Fibroblast of skin of right biceps (primary cell): ENCODE results near the gene ATP1B1.

Source experiments
- DNase-seq: peaks from one replicate; pipeline ENCODE4 v3.0.0-alpha.2; 2013

The ATP1B1 gene

GRCh38 chr1:169106095-169106920 is at the start of gene ATP1B1:
TSS of gene ATP1B1 (plus strand) at chr1:169106690. CDS start at chr1:169106830, 140 bp downstream.
- DNase-seq = peak; percentile 84

GRCh38 chr1:169059421-169059820 is 47.1 kb upstream of the ATP1B1 start:
- DNase-seq = no peak

- peak; percentile 48 for DNase-seq
Observed at GRCh38 chr1:169060043-169060722, 46.3 kb upstream of the ATP1B1 start.

- DNase-seq = peak; percentile 16
Observed at GRCh38 chr1:169060919-169061639, 45.4 kb upstream of the ATP1B1 start.

DNA sequence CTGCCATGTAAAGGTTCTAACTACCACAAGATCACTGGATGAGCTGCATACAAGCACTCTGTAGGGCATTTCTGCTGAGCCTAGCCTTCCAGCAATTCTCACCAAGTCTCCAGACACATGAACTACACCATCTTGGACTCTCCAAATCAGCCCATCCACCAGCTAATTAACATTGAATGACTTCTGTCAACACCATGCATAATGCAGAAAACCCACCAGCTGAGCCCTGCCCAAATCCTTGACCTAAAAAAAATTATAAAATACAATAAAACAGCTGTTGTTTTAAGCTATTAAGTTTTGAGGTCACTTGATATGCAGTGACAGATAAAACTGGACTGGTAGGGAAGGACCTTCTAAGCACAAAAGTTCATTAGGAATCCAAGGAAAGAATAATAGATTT is 44.3 kb upstream of the ATP1B1 start:
- no peak for DNase-seq

GRCh38 chr1:169064103-169064502 is 42.4 kb upstream of the ATP1B1 start:
- no peak for DNase-seq

- no peak for DNase-seq
Observed at GRCh38 chr1:169070547-169070946, 35.9 kb upstream of the ATP1B1 start.

DNA sequence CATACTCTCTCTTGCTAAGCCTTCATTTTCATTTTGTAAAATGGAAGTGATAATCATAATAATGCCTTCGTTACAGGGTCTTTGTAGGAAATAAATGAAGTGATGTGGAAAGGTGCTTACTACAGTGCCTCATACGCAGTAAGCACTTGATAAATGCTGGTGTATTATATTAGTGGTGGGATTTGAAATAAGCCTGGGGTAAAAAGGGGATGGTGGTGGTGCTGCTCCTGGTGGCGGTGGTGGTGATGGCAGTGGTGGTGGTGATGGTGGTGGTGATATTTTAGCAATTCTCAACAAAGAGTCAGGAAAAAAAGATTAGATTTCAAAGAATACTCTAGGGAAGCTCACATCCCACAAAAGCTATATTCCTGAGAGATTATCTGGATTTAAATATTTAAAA is 35.5 kb upstream of the ATP1B1 start:
- DNase-seq = no peak

- DNase-seq = no peak
Observed at GRCh38 chr1:169072945-169073725, 33.4 kb upstream of the ATP1B1 start.

DNA sequence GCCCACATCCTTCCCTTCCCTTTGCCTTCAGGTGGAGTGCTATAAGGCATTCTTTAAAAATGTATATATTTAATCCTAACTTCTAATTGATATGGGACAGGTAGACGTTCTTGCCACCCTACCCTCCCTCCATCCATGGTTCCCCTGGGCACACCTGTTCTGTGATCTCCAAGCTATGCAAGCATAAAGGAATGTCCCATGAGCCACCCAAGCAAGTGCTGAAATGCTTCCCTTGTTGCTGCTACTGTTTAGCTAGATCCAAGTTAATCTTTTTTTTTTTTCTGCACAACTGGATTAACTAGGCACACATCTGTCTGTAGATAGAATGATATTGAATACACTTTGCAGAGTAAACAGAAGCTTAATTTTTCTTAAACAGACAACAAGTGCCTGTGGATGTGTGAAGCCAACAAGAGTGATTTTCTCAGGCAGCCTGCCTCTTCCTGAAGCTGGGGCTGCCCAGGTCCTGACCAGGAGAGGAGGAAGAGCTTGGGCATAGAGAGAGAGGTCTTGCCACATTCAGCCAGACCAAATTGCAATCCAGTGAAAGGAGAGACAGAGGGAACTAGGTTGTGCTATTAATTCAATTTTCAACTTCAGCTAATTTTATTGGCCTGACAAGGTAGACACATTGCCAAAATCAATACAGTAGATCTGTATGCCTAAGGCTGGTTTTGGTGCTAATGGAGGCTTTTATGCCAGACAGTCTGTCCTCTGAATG is 28.2 kb upstream of the ATP1B1 start:
- no peak for DNase-seq

GRCh38 chr1:169081503-169082123 is 24.9 kb upstream of the ATP1B1 start:
- DNase-seq = no peak

DNA sequence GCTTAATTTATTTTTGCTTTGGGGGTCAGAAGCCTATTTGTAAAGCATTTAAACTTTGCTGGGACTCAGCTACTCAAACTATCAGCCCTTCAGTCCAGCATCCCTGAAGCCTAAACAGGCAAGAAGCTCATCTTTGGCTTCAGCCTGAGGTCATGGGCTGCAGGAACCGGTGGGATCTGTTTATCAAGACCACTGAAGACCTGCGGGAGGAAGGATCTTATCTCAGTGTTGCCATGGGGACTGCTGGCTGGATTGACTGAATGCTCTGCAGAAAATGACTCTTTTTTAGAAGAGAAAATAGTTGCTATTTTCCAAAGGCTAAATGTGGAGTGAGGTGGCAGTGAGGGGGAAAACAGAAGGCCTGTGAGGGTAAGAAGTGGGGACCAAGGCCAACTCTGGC is 20.6 kb upstream of the ATP1B1 start:
- no peak for DNase-seq

GRCh38 chr1:169086603-169087455 is 19.7 kb upstream of the ATP1B1 start:
- DNase-seq = peak; percentile 12

GRCh38 chr1:169087876-169088275 is 18.6 kb upstream of the ATP1B1 start:
- DNase-seq = no peak

GRCh38 chr1:169089776-169090175 is 16.7 kb upstream of the ATP1B1 start:
- no peak for DNase-seq

DNA sequence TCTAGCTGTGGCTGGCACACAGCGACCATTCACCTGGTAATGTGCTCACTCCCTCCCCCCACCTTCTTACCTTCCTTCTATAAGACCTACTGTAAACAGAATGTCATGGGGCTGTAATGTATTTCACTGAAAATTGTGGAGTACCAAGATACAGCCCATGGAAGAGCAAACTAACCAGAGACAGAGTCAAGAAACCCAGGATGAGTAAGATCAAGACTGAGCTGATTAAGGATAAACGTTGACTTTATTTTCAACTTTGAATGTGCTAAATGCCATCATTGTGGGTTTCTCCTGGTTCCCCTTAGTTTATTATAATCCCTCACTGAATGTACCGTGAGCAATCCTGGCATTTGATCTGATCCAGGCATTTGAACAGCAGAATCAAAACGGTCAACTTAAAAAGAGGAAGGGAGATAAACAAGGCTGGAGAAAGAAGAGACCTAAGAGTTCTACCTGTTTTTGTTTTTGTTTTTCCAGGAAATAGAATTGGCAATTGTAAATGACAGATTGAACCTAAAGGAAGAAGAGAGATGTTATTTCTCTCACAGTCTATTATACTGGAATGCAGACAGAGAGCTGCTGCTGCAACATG is 16.1 kb upstream of the ATP1B1 start:
- DNase-seq = no peak

GRCh38 chr1:169090900-169091311 is 15.6 kb upstream of the ATP1B1 start:
- no peak for DNase-seq

DNA sequence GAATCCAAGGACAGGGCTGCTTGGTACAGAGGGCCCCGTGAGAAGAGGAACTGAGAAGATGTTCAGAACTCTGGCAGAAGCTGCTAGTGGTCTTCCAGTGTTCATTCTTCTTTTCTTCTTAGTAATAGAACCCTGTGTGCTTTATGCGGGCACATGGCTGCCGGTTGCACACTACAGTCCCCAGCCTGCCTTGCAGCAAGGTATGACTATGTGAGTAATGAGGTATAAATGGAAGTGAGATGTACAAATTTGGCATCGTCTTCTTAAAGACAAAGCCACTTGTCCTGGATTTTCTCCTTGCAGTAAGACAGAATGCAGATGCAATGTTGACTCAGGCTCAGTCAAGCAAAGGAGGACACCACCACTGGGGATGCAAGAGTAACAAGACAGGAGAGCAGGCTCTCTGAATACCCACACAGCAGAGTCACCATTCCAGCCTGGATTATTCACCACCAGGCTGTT is 15.0 kb upstream of the ATP1B1 start:
- DNase-seq = peak; percentile 48

- DNase-seq = no peak
Observed at GRCh38 chr1:169092399-169092798, 14.1 kb upstream of the ATP1B1 start.
